ENCODE results near the gene DHDH.
A peak's percentile ranks its signal among the peaks of the same experiment; 100 is the strongest.

DHDH gene

GRCh38 chr19:48989701-48990291 lies 56.3 kb downstream of the DHDH start:
- TF ChIP-seq REST (IDR thresholded peaks at IDR 0.05; ENCODE audit: insufficient read depth in 1 of 2, low read depth in 2 of 2, low read length in 2 of 2) (no peak), TAF1 (IDR thresholded peaks at IDR 0.05; ENCODE audit: borderline replicate concordance, insufficient read depth, low read length) (no peak), POLR2AphosphoS5 (IDR thresholded peaks at IDR 0.05; ENCODE audit: low read depth, low read length) (no peak), FOXP2 (optimal IDR thresholded peaks at IDR 0.05; ENCODE audit: borderline replicate concordance, extremely low read depth, extremely low read length, insufficient read depth) (no peak), SIN3A (IDR thresholded peaks at IDR 0.05; ENCODE audit: borderline replicate concordance, insufficient read depth, low read length) (no peak)

- TF ChIP-seq TAF1 (IDR thresholded peaks at IDR 0.05; ENCODE audit: borderline replicate concordance, insufficient read depth, low read length) (no peak), FOXP2 (optimal IDR thresholded peaks at IDR 0.05; ENCODE audit: borderline replicate concordance, extremely low read depth, extremely low read length, insufficient read depth) (no peak), SIN3A (IDR thresholded peaks at IDR 0.05; ENCODE audit: borderline replicate concordance, insufficient read depth, low read length) (no peak), REST (IDR thresholded peaks at IDR 0.05; ENCODE audit: insufficient read depth in 1 of 2, low read depth in 2 of 2, low read length in 2 of 2) (no peak), POLR2AphosphoS5 (IDR thresholded peaks at IDR 0.05; ENCODE audit: low read depth, low read length) (no peak)
These were observed 56.9 kb downstream of the DHDH start for GRCh38 chr19:48990400-48990799.

GRCh38 chr19:48991011-48991609 lies 57.6 kb downstream of the DHDH start:
- TF ChIP-seq POLR2AphosphoS5 (IDR thresholded peaks at IDR 0.05; ENCODE audit: low read depth, low read length), result no peak
- no peak for TF ChIP-seq FOXP2 (optimal IDR thresholded peaks at IDR 0.05; ENCODE audit: borderline replicate concordance, extremely low read depth, extremely low read length, insufficient read depth)
- TF ChIP-seq REST (IDR thresholded peaks at IDR 0.05; ENCODE audit: insufficient read depth in 1 of 2, low read depth in 2 of 2, low read length in 2 of 2), result no peak
- TF ChIP-seq TAF1 (IDR thresholded peaks at IDR 0.05; ENCODE audit: borderline replicate concordance, insufficient read depth, low read length), result no peak
- TF ChIP-seq SIN3A (IDR thresholded peaks at IDR 0.05; ENCODE audit: borderline replicate concordance, insufficient read depth, low read length), result no peak

GRCh38 chr19:48991873-48992580 lies 58.5 kb downstream of the DHDH start:
- TF ChIP-seq POLR2AphosphoS5 (IDR thresholded peaks at IDR 0.05; ENCODE audit: low read depth, low read length) (peak; percentile 70; the same call in 1 of the 2 replicates), SIN3A (IDR thresholded peaks at IDR 0.05; ENCODE audit: borderline replicate concordance, insufficient read depth, low read length) (no peak), REST (IDR thresholded peaks at IDR 0.05; ENCODE audit: insufficient read depth in 1 of 2, low read depth in 2 of 2, low read length in 2 of 2) (0 out of 4 replicates have a peak, but pooled peaks of 1 of the 2 experiments have one; percentile 21), FOXP2 (optimal IDR thresholded peaks at IDR 0.05; ENCODE audit: borderline replicate concordance, extremely low read depth, extremely low read length, insufficient read depth) (no peak), TAF1 (IDR thresholded peaks at IDR 0.05; ENCODE audit: borderline replicate concordance, insufficient read depth, low read length) (peak; percentile 62; the same call in 1 of the 2 replicates)
